IPS-15b (cell line): ENCODE results near the gene WASF2.
"Not testable (repeated sequence)": the region's sequence is repeated elsewhere in the genome, so short reads cannot be mapped to it uniquely, and the experiment has no call there.

Experiments
- H3K27me3 ChIP-seq: one replicate; pipeline ENCODE4 v1.6.1; 2013; ENCODE audit warnings: low read length; ENCODE audit not compliant: control insufficient read depth, insufficient read depth
- H3K36me3 ChIP-seq: one replicate; pipeline ENCODE4 v1.6.1; 2013; ENCODE audit warnings: low read length; ENCODE audit not compliant: control insufficient read depth, insufficient read depth
- H3K4me1 ChIP-seq: one replicate; pipeline ENCODE4 v1.6.1; 2013; ENCODE audit warnings: mild to moderate bottlenecking, low read length; ENCODE audit not compliant: control insufficient read depth, insufficient read depth
- H3K4me3 ChIP-seq: one replicate; pipeline ENCODE4 v1.5.1; 2013; ENCODE audit warnings: low read depth, low read length
- H3K9ac ChIP-seq: one replicate; pipeline ENCODE4 v1.6.1; 2013; ENCODE audit warnings: low read depth, mild to moderate bottlenecking, low read length
- H3K9me3 ChIP-seq: one replicate; pipeline ENCODE4 v1.6.1; 2013; ENCODE audit warnings: mild to moderate bottlenecking, low read length; ENCODE audit not compliant: control insufficient read depth, insufficient read depth

WASF2 gene

GRCh38 chr1:27463916-27464315 is 26.1 kb downstream of the WASF2 start:
- not testable (repeated sequence) for H3K9me3 ChIP-seq, H3K27me3 ChIP-seq, H3K9ac ChIP-seq, H3K4me3 ChIP-seq, H3K4me1 ChIP-seq, H3K36me3 ChIP-seq

GRCh38 chr1:27458521-27458920 is 31.4 kb downstream of the WASF2 start:
- not testable (repeated sequence) for H3K4me1 ChIP-seq, H3K36me3 ChIP-seq, H3K4me3 ChIP-seq, H3K27me3 ChIP-seq, H3K9ac ChIP-seq, H3K9me3 ChIP-seq

- H3K9ac ChIP-seq, result no peak overlapping the region
- no peak overlapping the region for H3K4me3 ChIP-seq
- no peaks in the 10 kb centered on the region for H3K36me3 ChIP-seq
- no peaks in the 10 kb centered on the region for H3K27me3 ChIP-seq
- H3K9me3 ChIP-seq, result no peaks in the 10 kb centered on the region
- H3K4me1 ChIP-seq, result no peaks in the 10 kb centered on the region
Observed at GRCh38 chr1:27455139-27455811, 34.7 kb downstream of the WASF2 start.

- H3K36me3 ChIP-seq, result no peaks in the 10 kb centered on the region
- no peak overlapping the region for H3K4me3 ChIP-seq
- no peaks in the 10 kb centered on the region for H3K4me1 ChIP-seq
- H3K27me3 ChIP-seq, result no peaks in the 10 kb centered on the region
- no peak overlapping the region for H3K9ac ChIP-seq
- no peaks in the 10 kb centered on the region for H3K9me3 ChIP-seq
Observed at GRCh38 chr1:27454610-27455009, 35.4 kb downstream of the WASF2 start.

- no peak overlapping the region for H3K9ac ChIP-seq
Observed at GRCh38 chr1:27451343-27451742, 38.6 kb downstream of the WASF2 start.

GRCh38 chr1:27448982-27449381 is 41.0 kb downstream of the WASF2 start:
- H3K27me3 ChIP-seq, result no peaks in the 10 kb centered on the region
- no peak overlapping the region for H3K4me3 ChIP-seq
- H3K4me1 ChIP-seq, result no peaks in the 10 kb centered on the region
- H3K36me3 ChIP-seq, result no peaks in the 10 kb centered on the region
- H3K9ac ChIP-seq, result no peak overlapping the region
- H3K9me3 ChIP-seq, result no peaks in the 10 kb centered on the region

More at GRCh38 chr1:27451343-27451742, 38.6 kb downstream of the WASF2 start:
- Histone ChIP-seq H3K9me3 (no peaks in the 10 kb centered on the region), H3K4me3 (no peak overlapping the region), H3K4me1 (no peaks in the 10 kb centered on the region), H3K27me3 (no peaks in the 10 kb centered on the region), H3K36me3 (no peaks in the 10 kb centered on the region)

GRCh38 chr1:27447883-27448282 is 42.1 kb downstream of the WASF2 start:
- Histone ChIP-seq H3K9ac (no peak overlapping the region), H3K9me3 (no peaks in the 10 kb centered on the region), H3K4me1 (no peaks in the 10 kb centered on the region), H3K27me3 (no peaks in the 10 kb centered on the region), H3K36me3 (no peaks in the 10 kb centered on the region), H3K4me3 (no peak overlapping the region)

GRCh38 chr1:27447399-27447798 is 42.6 kb downstream of the WASF2 start:
- Histone ChIP-seq H3K9ac (no peak overlapping the region), H3K4me1 (no peaks in the 10 kb centered on the region), H3K27me3 (no peaks in the 10 kb centered on the region), H3K36me3 (no peaks in the 10 kb centered on the region), H3K9me3 (no peaks in the 10 kb centered on the region), H3K4me3 (no peak overlapping the region)

- H3K36me3 ChIP-seq, result no peaks in the 10 kb centered on the region
- H3K9ac ChIP-seq, result no peak overlapping the region
- H3K27me3 ChIP-seq, result no peaks in the 10 kb centered on the region
- H3K9me3 ChIP-seq, result no peaks in the 10 kb centered on the region
- no peak overlapping the region for H3K4me3 ChIP-seq
- H3K4me1 ChIP-seq, result no peaks in the 10 kb centered on the region
Observed at GRCh38 chr1:27446496-27447020, 43.4 kb downstream of the WASF2 start.

GRCh38 chr1:27445177-27445936 is 44.6 kb downstream of the WASF2 start:
- Histone ChIP-seq H3K36me3 (no peaks in the 10 kb centered on the region), H3K4me1 (no peaks in the 10 kb centered on the region), H3K4me3 (no peak overlapping the region), H3K27me3 (no peaks in the 10 kb centered on the region), H3K9me3 (no peaks in the 10 kb centered on the region), H3K9ac (no peak overlapping the region)

- H3K9me3 ChIP-seq, result no peaks in the 10 kb centered on the region
- no peak overlapping the region for H3K4me3 ChIP-seq
- no peak overlapping the region for H3K9ac ChIP-seq
- no peaks in the 10 kb centered on the region for H3K27me3 ChIP-seq
- H3K4me1 ChIP-seq, result no peaks in the 10 kb centered on the region
- no peaks in the 10 kb centered on the region for H3K36me3 ChIP-seq
Observed at GRCh38 chr1:27444632-27445031, 45.3 kb downstream of the WASF2 start.

- no peaks in the 10 kb centered on the region for H3K9me3 ChIP-seq
- no peaks in the 10 kb centered on the region for H3K36me3 ChIP-seq
- H3K4me1 ChIP-seq, result peaks cover 26% of the 10 kb centered on the region
- H3K4me3 ChIP-seq, result no peak overlapping the region
- no peaks in the 10 kb centered on the region for H3K27me3 ChIP-seq
- H3K9ac ChIP-seq, result no peak overlapping the region
Observed at GRCh38 chr1:27439150-27439549, 50.8 kb downstream of the WASF2 start.
